GM12891 (cell line): ENCODE measurements around the gene EPHB4. TPM values are rescaled to one million over a fixed set of nuclear protein-coding genes. Genes with fewer than 3 reads are reported as not detected.

ENCODE experiments used
- DNase-seq: peaks from one replicate; pipeline ENCODE4 v3.0.0; 2011; ENCODE audit warnings: low spot score; ENCODE audit not compliant: insufficient read length
- FAIRE-seq: peaks from 2 replicates; lab custom pipeline; 2011; peaks lifted over from hg19 to GRCh38; lab: Jason Lieb, UNC
- PAX5 ChIP-seq: IDR thresholded peaks from 2 replicates; pipeline ENCODE4 v1.6.1; 2011; ENCODE audit warnings: low read length, moderate library complexity, mild to moderate bottlenecking; ENCODE audit not compliant: insufficient read depth, severe bottlenecking
- POLR2A ChIP-seq: IDR thresholded peaks from 2 replicates; pipeline ENCODE4 v1.6.1; 2011; ENCODE audit warnings: low read depth, low read length, control low read depth
- POLR2AphosphoS5 ChIP-seq: IDR thresholded peaks from 2 replicates; pipeline ENCODE4 v1.6.1; 2011; ENCODE audit warnings: low read depth, low read length, control low read depth
- POU2F2 ChIP-seq: IDR thresholded peaks from 2 replicates; pipeline ENCODE4 v1.6.1; 2011; ENCODE audit warnings: low read depth, mild to moderate bottlenecking, control low read depth, low read length, moderate library complexity
- SPI1 ChIP-seq: IDR thresholded peaks from 2 replicates; pipeline ENCODE4 v1.6.1; 2011; ENCODE audit warnings: low read depth, low read length, control low read depth
- TAF1 ChIP-seq: IDR thresholded peaks from 2 replicates; pipeline ENCODE4 v1.6.1; 2011; ENCODE audit warnings: low read depth, low read length, control low read depth
- polyA plus RNA-seq: library from polyadenylated mRNA; unstranded; fragments of >200 nt; gene quantifications from one replicate; pipeline ENCODE4 v1.2.1, GENCODE V29; 2012; ENCODE audit warnings: low read depth, missing spikeins, inconsistent platforms; ENCODE audit not compliant: missing spikeins

EPHB4 gene
- polyA plus RNA-seq: 1.5 TPM

DNA sequence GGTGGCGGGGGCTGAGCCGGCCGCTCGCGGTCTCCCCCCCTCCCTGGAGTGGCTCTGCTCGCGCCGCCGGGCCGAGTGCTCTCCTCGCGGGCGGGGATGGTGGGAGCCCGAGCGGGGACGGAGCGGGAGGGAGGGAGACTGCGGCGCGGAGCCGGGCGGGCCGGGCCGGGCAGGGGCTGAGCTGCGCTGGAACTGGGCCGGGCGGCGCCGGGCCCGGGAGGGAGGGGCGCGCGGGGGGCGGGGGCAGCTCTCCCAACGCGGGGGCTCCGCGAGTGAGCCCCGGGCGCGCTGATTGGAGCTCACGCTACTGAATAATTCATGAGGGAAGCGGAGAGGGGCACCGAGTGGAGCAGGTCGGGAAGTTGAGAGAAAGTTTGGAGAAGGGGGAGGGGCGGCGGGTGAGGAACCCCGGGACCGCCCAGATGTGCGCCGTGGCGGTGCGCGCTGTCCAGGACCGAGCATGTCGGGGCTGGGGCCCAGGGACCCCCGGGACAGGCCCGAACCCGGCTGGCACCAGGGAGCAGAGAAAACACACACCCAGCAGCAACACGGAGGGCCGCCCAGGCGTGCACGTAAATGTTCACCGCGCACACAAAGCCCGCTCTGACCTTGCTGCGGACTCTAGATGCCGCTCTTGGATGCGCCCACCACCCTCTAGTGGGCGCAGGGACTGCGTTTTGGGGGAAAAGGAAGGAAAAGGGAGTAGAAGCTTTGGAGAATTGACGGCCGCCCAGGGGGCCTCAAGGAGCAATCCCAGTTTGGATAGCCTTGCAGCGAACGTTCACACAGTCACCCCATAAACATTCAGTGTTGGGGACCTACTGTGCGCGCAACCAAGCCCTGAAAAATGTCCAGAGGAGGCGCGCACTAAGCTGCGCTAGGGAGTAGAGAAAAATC lies at the start of gene EPHB4:
Gene EPHB4 (minus strand): TSS at position 194 of the 897 bp plus-strand sequence. CDS start 493 bp downstream, outside the sequence.
- no peak for FAIRE-seq
- TF ChIP-seq POLR2A (no peak), PAX5 (no peak), POU2F2 (no peak), POLR2AphosphoS5 (no peak), SPI1 (no peak), TAF1 (no peak)

GRCh38 chr7:100875356-100875751 lies 48.0 kb upstream of the EPHB4 start:
- DNase-seq (no peak), FAIRE-seq (no peak)
- TF ChIP-seq SPI1 (no peak), POLR2A (no peak; the same call in 1 of the 2 replicates), POLR2AphosphoS5 (no peak), PAX5 (no peak), TAF1 (no peak), POU2F2 (no peak)

More for the DNA sequence above, at the start of gene EPHB4:
- peak; percentile 23 for DNase-seq

- DNase-seq (peak; percentile 98), FAIRE-seq (peak; percentile 100)
- TF ChIP-seq SPI1 (peak; percentile 50), POLR2A (peak; percentile 94; the same call in 1 of the 2 replicates), TAF1 (peak; percentile 88), POU2F2 (no peak; the same call in 1 of the 2 replicates), POLR2AphosphoS5 (peak; percentile 91)
Observed at GRCh38 chr7:100874577-100875355, 47.4 kb upstream of the EPHB4 start, which contains the start of gene SRRT. SRRT (plus strand) TSS chr7:100875103; CDS start chr7:100875591, 488 bp downstream.

GRCh38 chr7:100874300-100874576 lies 46.9 kb upstream of the EPHB4 start:
- no peak for TF ChIP-seq POU2F2
- no peak for TF ChIP-seq PAX5
- no peak for TF ChIP-seq POLR2AphosphoS5
- TF ChIP-seq TAF1: no peak
- no peak for TF ChIP-seq SPI1
- no peak for TF ChIP-seq POLR2A
- no peak for FAIRE-seq

GRCh38 chr7:100873599-100874299 lies 46.4 kb upstream of the EPHB4 start:
- TF ChIP-seq POU2F2 (no peak), POLR2A (no peak), TAF1 (no peak), SPI1 (no peak), POLR2AphosphoS5 (no peak), PAX5 (no peak)
- FAIRE-seq (no peak), DNase-seq (no peak)

More at GRCh38 chr7:100874300-100874576, 46.9 kb upstream of the EPHB4 start:
- no peak for DNase-seq

DNA sequence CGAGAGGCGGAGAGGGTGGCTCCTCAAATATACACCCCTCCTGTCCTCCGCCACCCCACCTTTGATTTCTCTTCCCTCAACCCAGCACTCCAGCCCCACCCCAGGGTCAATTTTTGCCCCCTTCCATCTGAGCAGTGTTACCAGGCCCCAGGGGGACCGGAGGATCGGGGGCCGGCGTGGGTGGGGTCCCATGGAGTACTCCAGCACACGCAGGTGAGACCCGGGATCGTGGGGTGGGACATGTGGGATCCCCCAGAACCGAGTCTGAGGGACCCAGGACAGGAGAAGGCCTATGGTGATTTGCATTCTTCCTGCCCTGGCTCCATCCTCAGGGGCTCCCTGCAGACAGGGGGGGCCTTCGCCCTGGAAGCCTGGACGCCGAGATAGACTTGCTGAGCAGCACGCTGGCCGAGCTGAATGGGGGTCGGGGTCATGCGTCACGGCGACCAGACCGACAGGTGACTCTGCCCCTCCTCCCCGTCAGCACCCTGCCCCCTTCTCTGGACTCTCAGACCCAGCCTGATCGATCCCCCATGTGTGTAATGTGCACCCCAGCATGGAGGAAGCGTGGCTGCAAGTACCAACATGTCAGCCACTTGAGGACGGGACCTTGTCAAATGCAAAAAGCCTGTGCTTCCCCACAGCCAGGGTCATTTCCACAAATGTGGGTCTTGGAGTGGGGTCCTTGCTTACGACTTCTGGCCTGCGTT lies 40.6 kb upstream of the EPHB4 start:
- TF ChIP-seq POLR2A (peak; percentile 35; the same call in 1 of the 2 replicates), POLR2AphosphoS5 (no peak)
- DNase-seq (no peak), FAIRE-seq (peak; percentile 72)

- TF ChIP-seq PAX5: no peak
- no peak for TF ChIP-seq SPI1
- TF ChIP-seq POLR2A: no peak; the same call in 1 of the 2 replicates
- TF ChIP-seq POU2F2: 0 out of 2 replicates have a peak, but pooled peaks have one; percentile 23
- FAIRE-seq: peak; percentile 87
Observed at GRCh38 chr7:100867040-100867775, 39.9 kb upstream of the EPHB4 start, which contains the start of gene TRIP6. TRIP6 (plus strand) TSS chr7:100867387; CDS start chr7:100867498, 111 bp downstream.

GRCh38 chr7:100866729-100867039 lies 39.4 kb upstream of the EPHB4 start:
- DNase-seq (no peak), FAIRE-seq (no peak)
- no peak for TF ChIP-seq POU2F2
- TF ChIP-seq POLR2AphosphoS5: no peak
- no peak for TF ChIP-seq PAX5
- TF ChIP-seq SPI1: no peak
- no peak for TF ChIP-seq TAF1
- TF ChIP-seq POLR2A: no peak

More at GRCh38 chr7:100867040-100867775, 39.9 kb upstream of the EPHB4 start, which contains the start of gene TRIP6:
- peak; percentile 82 for DNase-seq
